GM06990 (cell line): ENCODE results near the gene ST8SIA2.

Experiments
- DNase-seq: peaks from one replicate; pipeline ENCODE4 v3.0.0-alpha.2; 2011; ENCODE audit not compliant: insufficient read length; ENCODE audit errors: extremely low read depth
- H3K27me3 ChIP-seq: replicated peaks from 2 replicates; pipeline ENCODE4 v1.6.0; 2011; ENCODE audit warnings: low read length; ENCODE audit not compliant: control insufficient read depth, insufficient read depth
- H3K36me3 ChIP-seq: 2 replicates; pipeline ENCODE4 v1.5.1; 2011; ENCODE audit warnings: low read length; ENCODE audit not compliant: control insufficient read depth, insufficient read depth
- H3K4me3 ChIP-seq: replicated peaks from 2 replicates; pipeline ENCODE4 v1.5.1; 2011; ENCODE audit warnings: low read depth, mild to moderate bottlenecking, control low read depth, low read length
- TF ChIP-seq, protein P1 (sequence below): IDR thresholded peaks from 2 replicates; pipeline ENCODE4 v1.5.1; 2011; ENCODE audit warnings: low read length, control low read depth, mild to moderate bottlenecking, inconsistent platforms; ENCODE audit not compliant: insufficient read depth, poor library complexity, severe bottlenecking

Gene ST8SIA2

DNA sequence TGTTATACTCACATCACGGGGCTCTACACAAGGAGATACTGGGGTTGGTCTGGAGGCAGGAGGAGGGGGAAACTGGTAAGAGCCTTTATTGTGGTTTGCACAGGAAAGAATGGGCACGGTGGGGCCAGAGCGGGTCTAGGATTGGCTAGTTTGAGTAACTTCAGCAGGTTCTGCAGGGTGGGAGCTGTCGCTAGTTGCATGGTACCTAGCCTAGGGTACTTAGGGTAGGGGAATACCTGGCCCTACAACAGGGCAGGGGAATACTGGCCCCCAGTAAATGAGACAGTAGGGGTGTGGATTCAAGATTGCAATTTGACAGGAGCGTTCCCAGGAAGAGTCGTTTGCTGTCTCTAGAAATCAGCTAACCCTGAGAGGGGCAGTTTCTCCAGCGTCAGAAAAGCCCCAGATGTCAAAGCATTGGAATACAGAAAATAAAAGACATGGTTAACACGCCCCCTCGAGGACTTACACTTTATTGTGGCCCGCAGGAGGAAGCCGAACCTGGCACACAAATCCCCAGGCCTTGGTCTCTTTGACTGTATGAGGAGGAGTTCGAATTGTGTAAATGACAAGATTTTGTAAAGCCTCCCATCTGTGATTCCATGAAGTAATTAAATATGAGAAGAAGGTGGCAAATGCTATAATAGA lies 32.0 kb downstream of the ST8SIA2 start:
- TF ChIP-seq, protein P1, sequence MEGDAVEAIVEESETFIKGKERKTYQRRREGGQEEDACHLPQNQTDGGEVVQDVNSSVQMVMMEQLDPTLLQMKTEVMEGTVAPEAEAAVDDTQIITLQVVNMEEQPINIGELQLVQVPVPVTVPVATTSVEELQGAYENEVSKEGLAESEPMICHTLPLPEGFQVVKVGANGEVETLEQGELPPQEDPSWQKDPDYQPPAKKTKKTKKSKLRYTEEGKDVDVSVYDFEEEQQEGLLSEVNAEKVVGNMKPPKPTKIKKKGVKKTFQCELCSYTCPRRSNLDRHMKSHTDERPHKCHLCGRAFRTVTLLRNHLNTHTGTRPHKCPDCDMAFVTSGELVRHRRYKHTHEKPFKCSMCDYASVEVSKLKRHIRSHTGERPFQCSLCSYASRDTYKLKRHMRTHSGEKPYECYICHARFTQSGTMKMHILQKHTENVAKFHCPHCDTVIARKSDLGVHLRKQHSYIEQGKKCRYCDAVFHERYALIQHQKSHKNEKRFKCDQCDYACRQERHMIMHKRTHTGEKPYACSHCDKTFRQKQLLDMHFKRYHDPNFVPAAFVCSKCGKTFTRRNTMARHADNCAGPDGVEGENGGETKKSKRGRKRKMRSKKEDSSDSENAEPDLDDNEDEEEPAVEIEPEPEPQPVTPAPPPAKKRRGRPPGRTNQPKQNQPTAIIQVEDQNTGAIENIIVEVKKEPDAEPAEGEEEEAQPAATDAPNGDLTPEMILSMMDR, result no peak
- Histone ChIP-seq H3K36me3 (no peaks in the 10 kb centered on the region), H3K4me3 (no peak overlapping the region), H3K27me3 (peaks cover 4% of the 10 kb centered on the region)
- DNase-seq, result no peak

DNA sequence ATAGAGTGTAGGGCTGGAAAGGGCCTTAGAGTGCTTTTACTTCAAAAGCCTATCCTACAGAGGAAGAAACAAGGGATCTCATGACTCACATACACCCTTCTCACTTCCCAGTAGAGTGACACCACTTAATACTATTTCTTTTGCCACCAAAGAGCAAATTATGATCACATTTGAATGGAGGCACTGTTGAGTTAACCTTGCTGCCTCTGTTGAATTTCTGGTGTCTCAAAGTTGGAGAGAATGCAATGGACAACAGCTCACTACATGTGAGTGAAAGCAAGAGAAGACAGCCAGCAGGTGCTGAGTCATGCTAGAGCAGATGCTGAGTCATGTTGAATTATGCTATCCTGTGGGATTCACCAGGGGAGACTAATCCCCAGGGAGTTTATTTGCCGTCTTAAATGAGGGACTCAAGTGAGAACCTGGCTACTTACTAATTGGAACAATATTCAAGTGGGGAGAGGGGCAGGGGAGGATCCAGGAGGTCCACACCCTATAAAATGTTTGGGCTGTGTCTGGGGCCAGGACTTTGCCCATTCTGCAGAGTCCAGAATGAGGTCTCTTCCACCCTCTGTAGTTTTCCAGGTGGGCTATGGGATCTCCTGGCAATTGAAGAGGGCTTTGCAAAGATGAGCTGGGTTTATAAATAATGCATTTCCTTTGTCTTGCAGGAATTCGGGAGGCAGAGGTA lies 35.8 kb downstream of the ST8SIA2 start:
- H3K4me3 ChIP-seq, result no peak overlapping the region
- peaks cover 6% of the 10 kb centered on the region for H3K27me3 ChIP-seq
- H3K36me3 ChIP-seq, result no peaks in the 10 kb centered on the region
- TF ChIP-seq, protein P1, result no peak
- no peak for DNase-seq

DNA sequence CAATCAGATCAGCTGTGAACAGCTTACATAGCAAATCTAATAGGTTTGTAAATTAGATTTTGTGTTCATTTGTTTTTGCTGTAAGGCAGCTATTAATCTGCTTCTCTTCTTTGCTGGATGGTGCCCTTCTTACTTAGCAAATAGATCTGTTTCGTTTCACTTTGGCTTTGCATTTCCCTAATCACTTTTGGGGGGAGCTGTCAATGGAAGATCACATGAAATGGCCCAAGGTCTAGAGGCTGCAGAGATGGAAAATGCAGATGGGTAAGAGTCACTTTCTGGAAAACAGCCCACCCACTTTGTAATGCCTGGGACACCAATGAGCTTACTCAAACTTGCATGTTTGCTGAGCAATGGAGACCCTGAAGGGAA lies 36.4 kb downstream of the ST8SIA2 start:
- no peak for DNase-seq
- peaks cover 6% of the 10 kb centered on the region for H3K27me3 ChIP-seq
- TF ChIP-seq, protein P1, result no peak
- H3K36me3 ChIP-seq, result no peaks in the 10 kb centered on the region
- no peak overlapping the region for H3K4me3 ChIP-seq

DNA sequence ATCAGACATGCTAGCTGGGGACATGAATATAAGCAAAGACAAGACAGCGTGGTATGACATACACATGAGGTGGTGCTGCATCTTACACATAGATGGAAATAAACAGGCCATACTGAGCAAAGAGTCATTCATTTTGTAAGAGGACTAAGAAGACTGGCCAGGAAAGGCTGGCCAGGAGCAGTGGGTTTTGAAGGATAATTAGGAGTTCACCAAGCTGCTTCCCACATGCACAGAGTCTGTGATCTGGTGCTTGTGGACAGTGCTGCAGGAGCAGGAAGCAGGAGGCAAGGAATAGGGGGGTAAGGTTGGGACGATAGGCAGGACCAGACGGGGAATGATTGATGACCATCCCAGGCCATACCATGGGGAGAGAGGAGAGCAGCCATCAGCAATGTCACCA lies 41.5 kb downstream of the ST8SIA2 start:
- TF ChIP-seq, protein P1, result no peak
- no peaks in the 10 kb centered on the region for H3K36me3 ChIP-seq
- no peak for DNase-seq
- H3K4me3 ChIP-seq, result no peak overlapping the region
- H3K27me3 ChIP-seq, result peaks cover 4% of the 10 kb centered on the region

DNA sequence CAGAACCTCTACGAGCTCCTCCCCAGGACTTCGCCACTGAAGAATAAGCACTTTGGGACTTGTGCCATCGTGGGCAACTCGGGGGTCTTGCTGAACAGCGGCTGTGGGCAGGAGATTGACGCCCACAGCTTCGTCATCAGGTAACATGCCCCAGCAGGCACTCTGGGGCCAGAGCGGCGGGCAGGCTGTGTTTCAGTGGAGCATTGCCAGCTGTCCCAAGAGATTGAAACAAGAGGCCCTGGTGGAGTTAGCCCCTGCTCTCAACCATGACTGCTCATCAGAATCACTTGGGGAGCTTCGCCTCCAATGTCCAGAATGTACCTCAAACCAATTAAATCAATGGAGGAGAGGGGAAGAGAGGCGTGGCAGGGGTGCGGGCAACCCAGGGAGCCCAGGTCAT lies 44.8 kb downstream of the ST8SIA2 start:
- H3K36me3 ChIP-seq, result no peaks in the 10 kb centered on the region
- peaks cover 2% of the 10 kb centered on the region for H3K27me3 ChIP-seq
- no peak overlapping the region for H3K4me3 ChIP-seq
- no peak for DNase-seq
- TF ChIP-seq, protein P1, result no peak
